ENCODE data around the gene BTBD6. TPM values are rescaled to one million over a fixed set of nuclear protein-coding genes. Genes with fewer than 3 reads are reported as not detected.

Gene BTBD6
- total RNA-seq, 2 donors from 2014 or later, result 25.8 to 28.8 TPM

- H3K9me3 Mint-ChIP-seq, result no peaks in the 10 kb centered on the region
- no peak overlapping the region for H3K4me3 Mint-ChIP-seq
- DNase-seq (no peak), ATAC-seq (replicated peaks in 1 of 2) (no peak)
- H3K36me3 Mint-ChIP-seq (ENCODE audit: insufficient read depth in 2 of 2), result peaks cover 0 to 1% of the 10 kb centered on the region in 2 donors
- H3K27ac Mint-ChIP-seq, result no peak overlapping the region
- H3K27me3 Mint-ChIP-seq (ENCODE audit: low read depth), result no peaks in the 10 kb centered on the region
- H3K4me1 Mint-ChIP-seq (ENCODE audit: low read depth), result no peaks in the 10 kb centered on the region
Observed at GRCh38 chr14:105227346-105227745, 21.0 kb upstream of the BTBD6 start.

- Mint-ChIP-seq H3K4me1 (ENCODE audit: low read depth) (no peaks in the 10 kb centered on the region), H3K27me3 (ENCODE audit: low read depth) (no peaks in the 10 kb centered on the region), H3K4me3 (no peak overlapping the region), H3K27ac (no peak overlapping the region), H3K36me3 (ENCODE audit: insufficient read depth in 2 of 2) (peaks cover 0 to 1% of the 10 kb centered on the region in 2 donors), H3K9me3 (no peaks in the 10 kb centered on the region)
- no peak for ATAC-seq (replicated peaks in 1 of 2)
- no peak for DNase-seq
Observed at GRCh38 chr14:105228562-105228961, 19.8 kb upstream of the BTBD6 start.

GRCh38 chr14:105229099-105229655 is 19.2 kb upstream of the BTBD6 start:
- H3K36me3 Mint-ChIP-seq (ENCODE audit: insufficient read depth in 2 of 2), result peaks cover 0 to 1% of the 10 kb centered on the region in 2 donors
- DNase-seq (no peak), ATAC-seq (replicated peaks in 1 of 2) (no peak)
- H3K4me1 Mint-ChIP-seq (ENCODE audit: low read depth), result no peaks in the 10 kb centered on the region
- no peaks in the 10 kb centered on the region for H3K27me3 Mint-ChIP-seq (ENCODE audit: low read depth)
- H3K9me3 Mint-ChIP-seq, result no peaks in the 10 kb centered on the region
- no peak overlapping the region for H3K27ac Mint-ChIP-seq
- H3K4me3 Mint-ChIP-seq, result no peak overlapping the region

- Mint-ChIP-seq H3K36me3 (ENCODE audit: insufficient read depth in 2 of 2) (peaks cover 0 to 3% of the 10 kb centered on the region in 2 donors), H3K9me3 (no peaks in the 10 kb centered on the region), H3K27me3 (ENCODE audit: low read depth) (no peaks in the 10 kb centered on the region), H3K4me3 (no peak overlapping the region), H3K27ac (no peak overlapping the region), H3K4me1 (ENCODE audit: low read depth) (peaks cover 8% of the 10 kb centered on the region)
- ATAC-seq (replicated peaks in 1 of 2) (no peak), DNase-seq (no peak)
Observed at GRCh38 chr14:105240811-105241576, 7.3 kb upstream of the BTBD6 start.

- Mint-ChIP-seq H3K36me3 (ENCODE audit: insufficient read depth in 2 of 2) (peaks cover 0 to 3% of the 10 kb centered on the region in 2 donors), H3K4me1 (ENCODE audit: low read depth) (peaks cover 8% of the 10 kb centered on the region), H3K27me3 (ENCODE audit: low read depth) (no peaks in the 10 kb centered on the region), H3K27ac (no peak overlapping the region), H3K9me3 (no peaks in the 10 kb centered on the region), H3K4me3 (no peak overlapping the region)
- no peak for DNase-seq
- no peak for ATAC-seq (replicated peaks in 1 of 2)
Observed at GRCh38 chr14:105241641-105242040, 6.7 kb upstream of the BTBD6 start.

- peaks cover 0 to 5% of the 10 kb centered on the region in 2 donors for H3K36me3 Mint-ChIP-seq (ENCODE audit: insufficient read depth in 2 of 2)
- no peak overlapping the region for H3K27ac Mint-ChIP-seq
- no peak overlapping the region for H3K4me3 Mint-ChIP-seq
- peaks cover 18% of the 10 kb centered on the region for H3K4me1 Mint-ChIP-seq (ENCODE audit: low read depth)
- no peaks in the 10 kb centered on the region for H3K9me3 Mint-ChIP-seq
- ATAC-seq (replicated peaks in 1 of 2), result no peak
- no peaks in the 10 kb centered on the region for H3K27me3 Mint-ChIP-seq (ENCODE audit: low read depth)
- DNase-seq, result no peak
Observed at GRCh38 chr14:105244334-105244733, 4.0 kb upstream of the BTBD6 start.

- Mint-ChIP-seq H3K4me3 (peak overlapping the region in 1 of 2 donors; percentile 79), H3K27ac (no peak overlapping the region), H3K36me3 (ENCODE audit: insufficient read depth in 2 of 2) (peaks cover 0 to 9% of the 10 kb centered on the region in 2 donors), H3K9me3 (no peaks in the 10 kb centered on the region), H3K27me3 (ENCODE audit: low read depth) (no peaks in the 10 kb centered on the region), H3K4me1 (ENCODE audit: low read depth) (peaks cover 29% of the 10 kb centered on the region)
- ATAC-seq (replicated peaks in 1 of 2), result no peak
- DNase-seq, result no peak
Observed at GRCh38 chr14:105247026-105247425, 1.3 kb upstream of the BTBD6 start.

GRCh38 chr14:105247715-105248367 is 492 bp upstream of the BTBD6 start:
- Mint-ChIP-seq H3K4me3 (peak overlapping the region; percentile 79 to 90), H3K4me1 (ENCODE audit: low read depth) (peaks cover 29% of the 10 kb centered on the region), H3K27me3 (ENCODE audit: low read depth) (no peaks in the 10 kb centered on the region), H3K27ac (peak overlapping the region; percentile 13), H3K9me3 (no peaks in the 10 kb centered on the region), H3K36me3 (ENCODE audit: insufficient read depth in 2 of 2) (peaks cover 0 to 9% of the 10 kb centered on the region in 2 donors)
- DNase-seq, result no peak
- ATAC-seq (replicated peaks in 1 of 2), result no peak

GRCh38 chr14:105249182-105250007 is 1.1 kb downstream of the BTBD6 start:
- Mint-ChIP-seq H3K4me3 (peak overlapping the region; percentile 70 to 77), H3K9me3 (no peaks in the 10 kb centered on the region), H3K36me3 (ENCODE audit: insufficient read depth in 2 of 2) (peaks cover 0 to 6% of the 10 kb centered on the region in 2 donors), H3K4me1 (ENCODE audit: low read depth) (peaks cover 25% of the 10 kb centered on the region), H3K27ac (no peak overlapping the region), H3K27me3 (ENCODE audit: low read depth) (no peaks in the 10 kb centered on the region)
- DNase-seq, result no peak
- no peak for ATAC-seq (replicated peaks in 1 of 2)

- Mint-ChIP-seq H3K9me3 (no peaks in the 10 kb centered on the region), H3K4me1 (ENCODE audit: low read depth) (peaks cover 20% of the 10 kb centered on the region), H3K27me3 (ENCODE audit: low read depth) (no peaks in the 10 kb centered on the region), H3K36me3 (ENCODE audit: insufficient read depth in 2 of 2) (peaks cover 0 to 6% of the 10 kb centered on the region in 2 donors), H3K4me3 (peak overlapping the region; percentile 70 to 77), H3K27ac (no peak overlapping the region)
- DNase-seq (no peak), ATAC-seq (replicated peaks in 1 of 2) (no peak)
Observed at GRCh38 chr14:105250008-105250366, 1.7 kb downstream of the BTBD6 start.

- Mint-ChIP-seq H3K27ac (no peak overlapping the region), H3K36me3 (ENCODE audit: insufficient read depth in 2 of 2) (peaks cover 0 to 6% of the 10 kb centered on the region in 2 donors), H3K27me3 (ENCODE audit: low read depth) (no peaks in the 10 kb centered on the region), H3K4me3 (peak overlapping the region in 1 of 2 donors; percentile 18), H3K9me3 (no peaks in the 10 kb centered on the region), H3K4me1 (ENCODE audit: low read depth) (peaks cover 20% of the 10 kb centered on the region)
- no peak for ATAC-seq (replicated peaks in 1 of 2)
- DNase-seq, result no peak
Observed at GRCh38 chr14:105250986-105251385, 2.7 kb downstream of the BTBD6 start.

GRCh38 chr14:105251920-105252319 is 3.6 kb downstream of the BTBD6 start:
- no peak for ATAC-seq (replicated peaks in 1 of 2)
- Mint-ChIP-seq H3K4me1 (ENCODE audit: low read depth) (peaks cover 18% of the 10 kb centered on the region), H3K36me3 (ENCODE audit: insufficient read depth in 2 of 2) (peaks cover 0 to 6% of the 10 kb centered on the region in 2 donors), H3K27ac (no peak overlapping the region), H3K27me3 (ENCODE audit: low read depth) (no peaks in the 10 kb centered on the region), H3K4me3 (no peak overlapping the region), H3K9me3 (no peaks in the 10 kb centered on the region)
- no peak for DNase-seq

All from activated T-cell treated with anti-CD3 and anti-CD28 coated beads, Interleukin-2, amount 50 U/mL, for 72 hours (primary cell).